GM12878 (cell line): ENCODE measurements around the gene NUDT22.

Experiments used
- HDGF ChIP-seq: fragments of 450-650 bp; IDR thresholded peaks from 2 replicates; pipeline ENCODE4 v1.6.1; 2016; ENCODE audit warnings: antibody characterized with exemption
- POLR2A ChIP-seq: IDR thresholded peaks from 2 replicates; pipeline ENCODE4 v1.6.1; 2011; ENCODE audit warnings: low read depth, mild to moderate bottlenecking, low read length
- YY1 ChIP-seq: IDR thresholded peaks from 2 replicates; pipeline ENCODE4 v1.6.1; 2011; ENCODE audit warnings: low read depth, mild to moderate bottlenecking, low read length
- TF ChIP-seq, protein P1 (sequence below): IDR thresholded peaks from 2 replicates; pipeline ENCODE4 v1.6.1; 2011; ENCODE audit warnings: borderline replicate concordance, low read depth, mild to moderate bottlenecking, moderate library complexity, low read length; ENCODE audit not compliant: insufficient read depth, poor library complexity, severe bottlenecking

DNA sequence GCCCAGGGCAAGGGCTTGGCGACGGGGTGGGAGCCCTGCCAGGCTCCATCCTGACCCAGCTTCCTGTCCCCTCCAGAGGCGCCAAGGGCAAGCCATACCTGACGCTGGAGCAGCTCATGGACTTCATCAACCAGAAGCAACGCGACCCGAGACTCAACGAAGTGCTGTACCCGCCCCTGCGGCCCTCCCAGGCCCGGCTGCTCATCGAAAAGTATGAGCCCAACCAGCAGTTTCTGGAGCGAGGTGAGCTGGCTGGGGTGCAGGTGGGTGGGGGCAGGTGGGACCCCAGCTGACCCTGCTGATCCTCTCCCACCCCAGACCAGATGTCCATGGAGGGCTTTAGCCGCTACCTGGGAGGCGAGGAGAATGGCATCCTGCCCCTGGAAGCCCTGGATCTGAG, 30.2 kb downstream of the NUDT22 start:
- TF ChIP-seq POLR2A (no peak), HDGF (no peak), YY1 (no peak)
- TF ChIP-seq, protein P1, sequence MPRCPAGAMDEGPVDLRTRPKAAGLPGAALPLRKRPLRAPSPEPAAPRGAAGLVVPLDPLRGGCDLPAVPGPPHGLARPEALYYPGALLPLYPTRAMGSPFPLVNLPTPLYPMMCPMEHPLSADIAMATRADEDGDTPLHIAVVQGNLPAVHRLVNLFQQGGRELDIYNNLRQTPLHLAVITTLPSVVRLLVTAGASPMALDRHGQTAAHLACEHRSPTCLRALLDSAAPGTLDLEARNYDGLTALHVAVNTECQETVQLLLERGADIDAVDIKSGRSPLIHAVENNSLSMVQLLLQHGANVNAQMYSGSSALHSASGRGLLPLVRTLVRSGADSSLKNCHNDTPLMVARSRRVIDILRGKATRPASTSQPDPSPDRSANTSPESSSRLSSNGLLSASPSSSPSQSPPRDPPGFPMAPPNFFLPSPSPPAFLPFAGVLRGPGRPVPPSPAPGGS: no peak
